A549 (cell line): Measurements from ENCODE around the gene SRPRA. TPM values are rescaled to one million over a fixed set of nuclear protein-coding genes. Genes with fewer than 3 reads are reported as not detected.

ENCODE experiments used
- ATAC-seq, 2 experiments: fragments of 200-7000 bp in 1 of 2; fragments of >200 bp in 1 of 2; cut with Nextera tagmentation in 1 of 2; cut with Tn5 transposase in 1 of 2; 3 replicates each; pipeline versions ENCODE4 v1.8.0 to v1.9.1; 2018 to 2020; ENCODE audit warnings: mild to moderate bottlenecking in 1 of 2, moderate library complexity in 1 of 2
- CTCF ChIA-PET: fragments of 300-600 bp; sonication (Branson Sonifier 250); formaldehyde crosslinking; extraction: SDS; loops from one replicate; lab custom pipeline; 2021; ENCODE audit warnings: antibody characterized with exemption, inconsistent platforms; lab: Yijun Ruan, JAX
- POLR2A ChIA-PET: fragments of 350-600 bp; formaldehyde crosslinking; extraction: SDS; loops from one replicate; lab custom pipeline; 2021; ENCODE audit warnings: antibody characterized with exemption, inconsistent platforms; lab: Yijun Ruan, JAX
- DNase-seq, 2 experiments: peaks; one replicate each; pipeline versions ENCODE4 v3.0.0 to v3.0.0-alpha.2; 2011 to 2016; ENCODE audit warnings: low read depth in 1 of 2, low spot score in 1 of 2
- FAIRE-seq: peaks from 2 replicates; lab custom pipeline; 2011; peaks lifted over from hg19 to GRCh38; lab: Jason Lieb, UNC
- H3K27ac ChIP-seq, 2 experiments: fragments of >200 bp; sonication (Bioruptor Twin); formaldehyde crosslinking; 3 replicates each; pipeline ENCODE4 v1.5.1; 2016 to 2017
- H3K4me1 ChIP-seq: fragments of >200 bp; sonication (Bioruptor Twin); formaldehyde crosslinking; 3 replicates; pipeline ENCODE4 v1.6.1; 2016
- H3K4me2 ChIP-seq: fragments of >200 bp; sonication (Bioruptor Twin); formaldehyde crosslinking; 3 replicates; pipeline ENCODE4 v1.6.1; 2016
- H3K4me3 ChIP-seq: fragments of >200 bp; sonication (Bioruptor Twin); formaldehyde crosslinking; 3 replicates; pipeline ENCODE4 v1.5.1; 2016
- H3K9me3 ChIP-seq: fragments of >200 bp; sonication (Bioruptor Twin); formaldehyde crosslinking; 3 replicates; pipeline ENCODE4 v1.6.1; 2016
- BCL3 ChIP-seq: fragments of >200 bp; sonication (Bioruptor Twin); formaldehyde crosslinking; IDR thresholded peaks from 3 replicates; pipeline ENCODE4 v1.6.1; 2016
- BHLHE40 ChIP-seq: IDR thresholded peaks from 2 replicates; pipeline ENCODE4 v1.6.1; 2012; ENCODE audit warnings: low read depth, low read length, inconsistent platforms
- CBX8 ChIP-seq: fragments of 200-600 bp; sonication (generic); IDR thresholded peaks from 2 replicates; pipeline ENCODE4 v1.6.1; 2016
- CHD2 ChIP-seq: fragments of 150-350 bp; IDR thresholded peaks from 2 replicates; pipeline ENCODE4 v1.6.1; 2014; ENCODE audit warnings: low read length; ENCODE audit not compliant: partially characterized antibody
- EP300 ChIP-seq, 2 experiments: fragments of >200 bp; sonication (Bioruptor Twin); formaldehyde crosslinking; IDR thresholded peaks; 2 replicates in 1 of 2; 3 replicates in 1 of 2; pipeline ENCODE4 v1.6.1; 2016 to 2017
- FOXS1 ChIP-seq: fragments of 250-450 bp; sonication (Bioruptor Pico); IDR thresholded peaks from 2 replicates; pipeline ENCODE4 v1.5.0; 2020; ENCODE audit warnings: mild to moderate bottlenecking, moderate library complexity
- HDAC2 ChIP-seq: fragments of 200-600 bp; sonication (generic); IDR thresholded peaks from 2 replicates; pipeline ENCODE4 v1.6.1; 2016
- HMGXB4 ChIP-seq: fragments of 250-450 bp; sonication (Bioruptor Pico); IDR thresholded peaks from 2 replicates; pipeline ENCODE4 v1.5.0; 2021; ENCODE audit warnings: mild to moderate bottlenecking, moderate library complexity, borderline replicate concordance
- MAX ChIP-seq: IDR thresholded peaks from 2 replicates; pipeline ENCODE4 v1.6.1; 2012
- MAZ ChIP-seq: fragments of 150-350 bp; IDR thresholded peaks from 2 replicates; pipeline ENCODE4 v1.6.1; 2014; ENCODE audit warnings: antibody characterized with exemption, low read depth, low read length, borderline replicate concordance
- MYC ChIP-seq: IDR thresholded peaks from 2 replicates; pipeline ENCODE4 v1.6.1; 2012; ENCODE audit warnings: mild to moderate bottlenecking, inconsistent platforms, low read length, improper control_type of control experiment, borderline replicate concordance
- NFE2L2 ChIP-seq: fragments of 150-350 bp; conservative IDR thresholded peaks from 2 replicates; pipeline ENCODE4 v1.6.1; 2014; ENCODE audit warnings: low read length
- RAD21 ChIP-seq, 2 experiments: fragments of >200 bp in 1 of 2; sonication (Bioruptor Twin) in 1 of 2; formaldehyde crosslinking in 1 of 2; IDR thresholded peaks in 1 of 2; conservative IDR thresholded peaks in 1 of 2; 2 replicates in 1 of 2; 3 replicates in 1 of 2; pipeline ENCODE4 v1.6.1; 2012 to 2018; ENCODE audit warnings: inconsistent platforms in 1 of 2
- RARB ChIP-seq: fragments of 250-450 bp; sonication (Bioruptor Pico); IDR thresholded peaks from 2 replicates; pipeline ENCODE4 v1.8.0; 2021; ENCODE audit warnings: mild to moderate bottlenecking, moderate library complexity
- RNF2 ChIP-seq: fragments of 200-600 bp; sonication (generic); IDR thresholded peaks from 2 replicates; pipeline ENCODE4 v1.6.1; 2016; ENCODE audit warnings: low read depth, mild to moderate bottlenecking, antibody characterized with exemption, moderate library complexity, borderline replicate concordance
- SMC3 ChIP-seq: fragments of >200 bp; sonication (Bioruptor Twin); formaldehyde crosslinking; IDR thresholded peaks from 3 replicates; pipeline ENCODE4 v1.6.1; 2018; ENCODE audit warnings: inconsistent platforms
- TFCP2L1 ChIP-seq: fragments of 250-450 bp; sonication (Bioruptor Pico); IDR thresholded peaks from 2 replicates; pipeline ENCODE4 v1.5.0; 2021; ENCODE audit warnings: mild to moderate bottlenecking
- ZFP36 ChIP-seq: fragments of 450-650 bp; IDR thresholded peaks from 2 replicates; pipeline ENCODE4 v1.6.1; 2014; ENCODE audit warnings: borderline replicate concordance; ENCODE audit not compliant: partially characterized antibody
- WGBS: methylation state at CpG from one replicate; pipeline ENCODE4 v1.1.6; 2017; ENCODE audit errors: missing lambda C conversion rate; 5-methylcytosine and 5-hydroxymethylcytosine counted together
- polyA plus RNA-seq, 4 experiments: library from polyadenylated mRNA; depleted of rRNA in 3 of 4; stranded (reverse); fragments of >200 nt; fragmentation: RNase III in 1 of 4; extraction: RNeasy Plus Mini Kit Qiagen cat#74134 plus additional on column Dnase treatment in 1 of 4; gene quantifications; 2 replicates in 3 of 4; 3 replicates in 1 of 4; pipeline ENCODE4 v1.2.3, GENCODE V29; 2011 to 2017
- TF ChIP-seq, protein P1 (sequence below): fragments of 150-350 bp; IDR thresholded peaks from 2 replicates; pipeline ENCODE4 v1.6.1; 2014; ENCODE audit warnings: low read depth, mild to moderate bottlenecking, low read length

Gene SRPRA
- polyA plus RNA-seq, 2 of the 4 experiments (the other 2 are of a cell fraction), result 45.1 to 92.2 TPM

GRCh38 chr11:126231725-126232459, 36.8 kb downstream of the SRPRA start:
- TF ChIP-seq MAX (no peak), EP300 (IDR thresholded peaks at IDR 0.05) (no peak), RNF2 (no peak), RARB (CRISPR knock-in tag) (no peak), TFCP2L1 (CRISPR knock-in tag) (no peak), MAZ (no peak), CBX8 (no peak)
- CTCF ChIA-PET, result no interaction called here
- ATAC-seq (no peak), FAIRE-seq (no peak), DNase-seq (no peak)
- peaks cover 6% of the 10 kb centered on the region; the same call in 2 of the 3 replicates for H3K4me1 ChIP-seq
- POLR2A ChIA-PET, result interaction anchor here (0.5 kb wide), 1 partner anchor 13 kb away, joined by 3 read pairs; no protein-coding TSS in a partner anchor
- WGBS, result 84% methylated on average over 6 of the region's 6 CpGs
- no peaks in the 10 kb centered on the region for H3K9me3 ChIP-seq
- H3K27ac ChIP-seq, result no peak overlapping the region
- no peak overlapping the region for H3K4me3 ChIP-seq
- H3K4me2 ChIP-seq, result no peak overlapping the region; the same call in 2 of the 3 replicates

DNA sequence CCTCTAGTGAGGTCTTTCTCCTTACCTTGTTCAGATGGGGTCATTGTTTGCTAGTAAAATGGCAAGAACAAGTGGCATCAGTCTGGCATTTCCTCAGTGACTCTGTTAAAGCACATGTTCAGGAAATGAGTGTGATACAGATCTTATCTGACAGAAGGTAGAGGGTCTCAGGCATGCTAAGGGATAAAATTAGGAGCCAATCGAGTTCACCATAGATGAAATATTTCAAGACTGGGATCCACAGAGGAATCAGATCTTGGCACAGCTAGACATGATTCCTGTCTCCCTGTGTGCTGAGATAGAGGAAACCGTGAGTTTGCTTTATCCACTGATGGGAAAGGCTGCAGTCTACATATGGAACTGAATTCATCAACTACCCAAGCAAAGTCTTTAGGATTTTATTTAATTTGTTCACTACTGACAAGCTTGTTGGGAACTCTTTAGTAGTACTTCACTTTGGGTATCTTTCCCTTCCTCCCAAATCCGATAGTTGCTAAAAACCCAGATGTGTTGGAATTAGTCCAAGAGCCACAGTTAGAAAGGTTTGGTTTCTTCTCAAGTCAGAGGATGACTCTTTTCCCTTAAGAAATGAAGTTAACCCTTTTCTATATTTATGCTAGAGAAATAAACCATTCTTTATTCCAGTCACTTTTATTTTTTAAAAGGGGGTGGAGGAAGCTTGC, 38.7 kb downstream of the SRPRA start:
- no peak overlapping the region for H3K27ac ChIP-seq
- H3K4me2 ChIP-seq, result no peak overlapping the region
- CTCF ChIA-PET, result no interaction called here
- 87% methylated on average over 3 of the region's 3 CpGs for WGBS
- no peak overlapping the region for H3K4me3 ChIP-seq
- no peaks in the 10 kb centered on the region for H3K9me3 ChIP-seq
- H3K4me1 ChIP-seq, result peaks cover 6% of the 10 kb centered on the region; the same call in 2 of the 3 replicates
- FAIRE-seq, result no peak
- POLR2A ChIA-PET, result interaction anchor here (1.4 kb wide), 1 partner anchor 19 kb away, joined by 3 read pairs; the partner anchor contains the start of genes FAM118B and RPUSD4
- no peak for DNase-seq
- no peak for ATAC-seq
- TF ChIP-seq RNF2 (no peak), HMGXB4 (no peak), EP300 (IDR thresholded peaks at IDR 0.05) (no peak)

- ChIA-PET CTCF (interaction anchor here (0.6 kb wide), 2 partner anchors 740 to 984 kb away, joined by 3 read pairs; no protein-coding TSS in a partner anchor), POLR2A (interaction anchor here (0.6 kb wide), 1 partner anchor 21 kb away, joined by 3 read pairs; no protein-coding TSS in a partner anchor)
- Histone ChIP-seq H3K27ac (no peak overlapping the region), H3K9me3 (no peaks in the 10 kb centered on the region), H3K4me1 (peaks cover 2% of the 10 kb centered on the region; the same call in 2 of the 3 replicates), H3K4me2 (no peak overlapping the region), H3K4me3 (no peak overlapping the region)
- TF ChIP-seq NFE2L2 (no peak), RAD21 (conservative IDR thresholded peaks at IDR 0.05 in 1 of 2, IDR thresholded peaks at IDR 0.05 in 1 of 2) (no peak), RARB (CRISPR knock-in tag) (no peak), RNF2 (no peak), HDAC2 (no peak), CBX8 (no peak), BCL3 (no peak), ZFP36 (no peak), BHLHE40 (no peak), MYC (no peak), CHD2 (no peak), SMC3 (no peak), HMGXB4 (no peak), FOXS1 (no peak)
- TF ChIP-seq, protein P1, sequence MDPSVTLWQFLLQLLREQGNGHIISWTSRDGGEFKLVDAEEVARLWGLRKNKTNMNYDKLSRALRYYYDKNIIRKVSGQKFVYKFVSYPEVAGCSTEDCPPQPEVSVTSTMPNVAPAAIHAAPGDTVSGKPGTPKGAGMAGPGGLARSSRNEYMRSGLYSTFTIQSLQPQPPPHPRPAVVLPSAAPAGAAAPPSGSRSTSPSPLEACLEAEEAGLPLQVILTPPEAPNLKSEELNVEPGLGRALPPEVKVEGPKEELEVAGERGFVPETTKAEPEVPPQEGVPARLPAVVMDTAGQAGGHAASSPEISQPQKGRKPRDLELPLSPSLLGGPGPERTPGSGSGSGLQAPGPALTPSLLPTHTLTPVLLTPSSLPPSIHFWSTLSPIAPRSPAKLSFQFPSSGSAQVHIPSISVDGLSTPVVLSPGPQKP, result no peak
- DNase-seq, result no peak
- WGBS, result 94% methylated on average over 11 of the region's 15 CpGs
- no peak for ATAC-seq
- no peak for FAIRE-seq
Observed at GRCh38 chr11:126226334-126227084, 42.2 kb downstream of the SRPRA start.
